ENCODE measurements around the gene LTF.
"Not testable (repeated sequence)": the region's sequence is repeated elsewhere in the genome, so short reads cannot be mapped to it uniquely, and the experiment has no call there.

The LTF gene

DNA sequence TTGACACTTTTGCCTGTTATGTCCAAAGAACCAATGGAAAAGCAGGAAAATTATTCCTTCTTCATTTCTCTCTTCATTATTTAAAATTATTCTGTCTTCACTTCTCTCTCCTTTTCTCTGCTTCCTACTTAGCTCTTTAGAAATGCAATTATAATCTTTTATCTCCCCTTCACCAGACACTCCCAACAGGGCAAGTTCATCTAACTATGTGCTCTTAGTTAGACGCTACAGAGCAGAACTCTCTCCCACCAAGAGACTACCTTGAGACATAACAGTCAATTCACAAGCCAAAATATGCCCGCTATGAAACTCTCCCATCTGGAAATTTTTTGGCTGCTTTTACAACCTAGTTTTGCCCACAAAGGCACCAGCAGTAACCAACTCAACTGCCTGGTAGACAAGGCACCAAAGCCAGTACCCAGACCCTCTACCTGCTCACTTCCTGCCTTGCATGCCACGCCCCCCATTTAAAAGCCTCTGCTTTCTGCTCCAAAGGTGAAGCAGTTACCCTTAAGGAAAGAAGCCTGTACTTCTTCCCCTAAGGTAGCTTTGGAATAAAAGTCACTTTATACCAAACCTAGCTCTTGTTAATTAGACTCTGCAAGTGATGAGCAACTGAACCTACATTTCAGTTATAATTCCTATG is 29.5 kb downstream of the LTF start:
- no peak for DNase-seq

GRCh38 chr3:46433841-46434240 is 30.9 kb downstream of the LTF start:
- DNase-seq, result no peak

DNA sequence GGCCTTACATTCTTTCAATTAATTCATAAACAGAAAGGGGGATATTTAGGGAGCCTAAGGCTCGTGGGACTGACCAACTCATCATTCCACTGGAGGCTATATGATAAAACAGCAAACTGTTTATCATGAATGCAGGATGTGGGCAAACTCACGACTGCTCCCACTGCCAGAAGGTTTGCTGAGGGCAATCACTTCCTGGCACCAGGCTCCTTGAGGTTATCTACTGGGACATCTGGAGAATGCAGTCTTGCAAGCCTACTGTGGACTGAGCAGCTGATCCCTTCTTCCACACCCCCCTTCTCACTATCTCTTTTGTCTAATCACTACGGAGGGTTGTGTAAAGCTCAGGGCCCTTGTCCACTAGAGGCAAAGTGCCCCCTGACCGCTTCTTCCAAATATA is 31.6 kb downstream of the LTF start:
- not testable (repeated sequence) for DNase-seq

- DNase-seq, result not testable (repeated sequence)
Measured at GRCh38 chr3:46431905-46432304, 32.8 kb downstream of the LTF start.

GRCh38 chr3:46430879-46431278 is 33.8 kb downstream of the LTF start:
- DNase-seq, result not testable (repeated sequence)

DNA sequence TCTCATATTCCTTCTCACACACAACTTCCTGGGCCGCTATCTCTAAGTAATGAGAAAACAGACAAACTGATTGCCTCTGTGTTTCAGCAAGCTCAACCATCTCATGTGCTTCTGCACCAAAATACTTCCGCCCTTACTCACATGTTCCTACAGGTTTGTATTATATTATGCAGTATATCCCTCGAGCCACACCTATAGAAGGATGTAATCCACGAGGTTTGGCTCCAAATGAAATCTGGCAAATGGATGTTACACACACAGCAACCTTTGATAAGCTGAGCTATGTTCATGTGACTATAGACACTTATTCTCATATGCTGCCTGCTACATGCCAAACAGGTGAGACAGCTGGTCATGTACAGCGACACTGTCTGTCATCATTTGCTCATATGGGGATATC is 35.0 kb downstream of the LTF start:
- no peak for DNase-seq

DNA sequence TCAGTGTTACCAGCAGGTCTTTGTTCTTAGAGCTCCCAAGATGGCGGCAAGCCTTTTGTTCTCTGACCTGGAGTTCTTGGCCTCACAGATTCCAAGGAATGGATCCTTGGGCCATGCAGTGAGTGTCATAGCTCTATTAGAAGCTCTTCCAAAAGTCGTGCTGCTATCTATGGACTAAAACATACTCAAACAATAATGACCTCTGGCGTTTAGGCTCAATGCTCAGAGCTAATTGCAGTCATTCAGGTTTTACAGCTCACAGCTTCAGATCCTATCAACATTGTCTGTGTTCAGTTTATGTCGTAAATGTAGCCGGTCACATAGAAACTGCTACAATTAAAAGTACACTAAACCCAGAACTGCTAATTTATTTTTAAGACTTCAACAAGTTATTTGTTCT is 35.5 kb downstream of the LTF start:
- no peak for DNase-seq

- DNase-seq, result no peak
Measured at GRCh38 chr3:46427916-46428833, 36.5 kb downstream of the LTF start.

- not testable (repeated sequence) for DNase-seq
Measured at GRCh38 chr3:46427404-46427803, 37.3 kb downstream of the LTF start.

DNA sequence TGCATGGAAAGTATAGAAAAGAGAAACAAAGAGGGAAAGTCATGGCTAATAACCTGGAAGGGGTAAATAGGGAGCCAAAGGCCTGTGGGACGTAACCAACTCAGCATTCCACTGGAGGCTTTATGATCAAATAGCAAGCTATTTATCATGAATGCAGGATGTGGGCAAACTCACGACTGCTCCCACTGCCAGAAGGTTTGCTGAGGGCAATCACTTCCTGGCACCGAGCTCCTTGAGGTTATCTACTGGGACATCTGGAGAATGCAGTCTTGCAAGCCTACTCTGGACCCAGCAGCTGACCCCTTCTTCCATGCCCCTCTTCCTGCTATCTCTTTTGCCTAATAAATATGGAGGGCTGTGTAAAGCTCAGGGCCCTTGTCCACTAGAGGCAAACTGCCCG is 38.2 kb downstream of the LTF start:
- DNase-seq, result not testable (repeated sequence)

GRCh38 chr3:46423588-46423987 is 41.1 kb downstream of the LTF start:
- DNase-seq, result no peak

DNA sequence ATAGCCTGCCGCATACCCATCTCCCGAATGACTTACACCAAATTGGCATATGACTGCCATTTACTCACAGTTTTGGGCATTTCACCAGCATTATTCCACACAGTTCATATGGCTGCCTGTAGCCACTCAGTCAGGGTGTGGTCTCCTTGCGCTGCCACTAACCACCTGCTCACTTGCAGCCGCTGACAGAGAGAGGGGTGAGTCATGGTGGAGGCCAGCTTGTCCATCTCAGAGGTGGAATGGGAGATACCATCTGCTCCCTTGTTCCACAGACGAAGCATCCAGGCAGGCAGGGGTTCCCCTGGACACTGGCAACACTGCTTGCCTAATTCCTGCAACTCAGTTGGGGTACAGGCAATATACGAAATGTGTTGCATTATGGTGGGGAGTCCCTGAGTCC is 42.1 kb downstream of the LTF start:
- no peak for DNase-seq

DNA sequence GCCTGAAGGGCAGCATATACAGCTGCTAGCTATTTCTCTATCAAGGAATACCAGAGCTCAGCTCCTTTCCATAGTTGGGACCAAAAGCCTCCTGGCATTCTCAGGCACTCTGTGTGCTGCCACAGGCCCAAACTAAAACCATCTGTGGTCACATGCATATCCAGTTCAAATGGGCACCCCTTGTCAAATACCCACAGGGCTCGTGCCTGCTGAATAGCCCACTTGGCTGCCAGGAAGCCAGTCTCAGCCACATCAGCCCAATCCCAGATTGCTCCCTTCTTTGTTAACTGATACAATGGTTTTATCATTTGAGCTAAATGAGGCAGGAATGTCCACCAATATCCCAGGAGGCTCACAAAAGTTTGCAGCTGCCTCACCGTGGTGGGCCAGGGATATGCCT is 43.8 kb downstream of the LTF start:
- no peak for DNase-seq

DNA sequence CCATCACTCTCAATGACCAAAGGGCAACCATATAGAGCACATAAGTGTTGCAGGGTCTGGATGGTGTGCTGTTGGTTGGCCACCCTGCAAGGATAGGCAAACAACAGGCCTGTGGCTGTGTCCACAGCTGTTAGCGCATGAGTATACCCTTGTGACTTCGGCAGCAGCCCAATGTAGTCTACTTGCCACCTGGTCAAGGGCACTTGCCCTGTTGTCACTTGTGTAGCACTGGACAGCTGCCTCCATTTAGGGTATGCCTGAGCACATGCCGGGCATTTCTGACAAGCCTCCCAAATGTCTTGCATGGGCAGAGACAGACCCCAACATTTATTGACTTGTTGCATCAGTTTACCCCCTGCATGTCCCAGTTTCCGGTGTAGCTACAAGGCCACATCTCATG is 44.9 kb downstream of the LTF start:
- no peak for DNase-seq

DNA sequence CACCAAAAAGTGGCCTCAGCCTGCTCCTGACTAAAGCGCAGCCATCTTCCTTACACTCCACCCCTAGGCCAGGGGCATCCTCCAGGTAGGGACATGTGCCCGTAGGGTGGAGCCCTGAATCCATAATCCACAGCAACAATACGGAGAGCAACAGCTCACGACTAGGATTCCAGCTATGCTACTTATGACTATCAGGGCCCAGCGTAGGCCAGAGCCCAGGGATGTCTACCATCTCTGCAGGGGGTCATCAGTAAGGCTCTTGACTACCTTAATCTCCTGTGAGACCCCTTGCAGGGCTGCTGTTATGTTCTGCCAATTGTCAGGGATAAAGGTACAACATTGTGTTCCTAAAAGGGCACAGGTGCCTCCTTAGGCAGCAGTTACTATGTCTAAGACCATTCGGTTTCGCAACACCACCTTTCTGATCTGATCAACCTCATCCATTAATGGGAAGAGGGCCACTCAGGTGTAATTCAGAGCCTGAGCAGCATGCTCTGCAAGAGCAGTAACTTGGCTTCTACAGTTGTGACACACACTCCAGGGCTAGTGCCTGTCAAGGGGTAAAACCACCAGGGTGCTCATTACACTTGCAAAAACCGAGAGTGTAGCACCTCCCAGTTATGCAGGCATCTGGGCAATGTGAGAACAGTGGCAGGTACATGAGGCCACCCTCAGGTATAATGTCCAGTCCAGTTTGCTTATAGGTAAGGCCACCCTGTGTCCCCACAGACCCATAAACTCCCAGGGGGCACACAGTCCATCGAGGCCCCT is 46.7 kb downstream of the LTF start:
- DNase-seq, result no peak

GRCh38 chr3:46416811-46417510 is 47.7 kb downstream of the LTF start:
- no peak for DNase-seq

DNA sequence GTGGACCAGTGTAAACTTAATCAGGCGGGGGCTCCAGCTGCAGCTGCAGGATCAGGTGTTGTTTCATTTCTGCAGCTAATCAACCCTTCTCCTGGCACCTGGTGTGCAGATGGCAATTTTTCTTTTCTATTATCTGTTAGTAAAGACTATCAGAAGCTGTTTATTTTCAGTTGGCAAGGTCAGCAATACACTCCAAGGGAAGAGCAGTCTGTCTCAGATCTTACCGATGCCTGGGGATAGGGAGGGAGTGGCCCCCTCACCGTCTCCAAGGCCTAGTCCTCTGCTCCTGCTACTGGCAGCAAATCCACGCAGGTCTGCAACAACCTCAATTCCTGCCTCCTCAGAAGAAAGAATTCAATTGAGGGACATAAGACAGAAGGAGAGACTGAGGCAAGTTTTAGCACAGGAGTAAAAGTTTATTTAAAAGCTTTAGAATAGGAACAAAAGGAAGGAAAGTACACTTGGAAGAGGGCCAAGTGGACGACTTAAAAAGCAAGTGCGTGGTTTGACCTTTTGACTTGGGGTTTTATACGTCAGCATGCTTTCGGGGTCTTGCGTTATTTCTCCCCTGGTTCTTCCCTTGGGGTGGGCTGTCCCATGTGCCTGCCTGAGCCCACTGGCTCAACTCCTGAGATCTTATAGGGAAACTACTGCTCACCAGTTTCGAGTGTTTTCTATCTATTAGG is 48.4 kb downstream of the LTF start:
- DNase-seq, result no peak

- no peak for DNase-seq
Measured at GRCh38 chr3:46414739-46415138, 50.0 kb downstream of the LTF start.

- no peak for DNase-seq
Measured at GRCh38 chr3:46413951-46414350, 50.8 kb downstream of the LTF start.

DNA sequence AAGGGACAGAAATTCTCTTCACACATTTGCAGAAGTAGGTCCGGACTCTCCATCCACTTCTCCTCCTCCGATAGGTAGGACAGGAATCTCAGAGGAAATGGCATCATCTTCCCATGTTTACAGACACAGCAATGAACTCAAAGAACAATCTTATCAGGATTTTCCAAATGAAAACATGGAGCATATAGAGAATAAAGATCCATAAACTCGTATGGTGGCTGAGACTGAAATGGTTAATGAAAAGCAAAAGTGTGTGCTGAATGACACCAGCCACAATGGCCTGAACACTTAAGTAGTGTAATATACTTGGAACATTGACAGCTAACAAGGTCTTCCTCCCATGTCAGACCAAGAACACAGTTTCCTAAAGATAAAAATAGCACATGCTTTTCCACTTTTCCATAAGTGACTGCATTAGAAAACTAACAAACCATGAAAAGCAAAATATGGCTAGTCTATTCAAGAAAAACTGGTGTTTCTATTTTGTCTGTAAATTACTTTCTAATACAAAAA is 51.9 kb downstream of the LTF start:
- no peak for DNase-seq

DNA sequence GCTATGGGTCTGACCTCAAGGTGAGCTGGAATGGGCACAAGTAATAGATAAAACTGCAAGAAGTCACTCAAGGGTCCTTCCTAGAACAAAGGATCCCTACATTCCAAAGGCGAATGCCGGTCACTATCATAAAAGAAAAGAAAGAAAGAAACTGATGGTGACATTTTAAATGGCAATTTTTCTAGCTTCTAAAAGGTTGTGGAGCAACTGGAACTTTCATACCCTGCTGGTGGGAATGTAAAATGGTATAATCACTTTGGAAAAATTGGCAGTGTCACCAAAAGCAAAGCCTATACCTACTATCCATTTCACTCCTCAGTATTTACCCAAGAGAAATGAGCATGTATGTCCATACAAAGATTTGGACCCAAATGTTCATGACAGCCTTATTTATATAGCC is 53.4 kb downstream of the LTF start:
- no peak for DNase-seq

GRCh38 chr3:46410669-46411068 is 54.0 kb downstream of the LTF start:
- DNase-seq, result no peak

Measured in stimulated activated CD4-positive, alpha-beta T cell treated with anti-CD3 and anti-CD28 coated beads, Interleukin-12 subunit alpha, Interleukin-12 subunit beta, amount 100 ng/mL, for 4 hours (primary cell).